Omental fat pad (tissue), 4 donors: ENCODE measurements around the gene ZNF280B. TPM values are rescaled to one million over a fixed set of nuclear protein-coding genes. Genes with fewer than 3 reads are reported as not detected.
"Not testable (repeated sequence)": the region's sequence is repeated elsewhere in the genome, so short reads cannot be mapped to it uniquely, and the experiment has no call there.

Experiments used
- ATAC-seq: fragments of 150-250 bp; one replicate; pipeline ENCODE4 v1.9.1; 2016; ENCODE audit warnings: mild to moderate bottlenecking, moderate library complexity; ENCODE audit not compliant: low FRiP score
- DNase-seq: peaks from one replicate; pipeline ENCODE4 v3.0.0-alpha.2; 2019; ENCODE audit warnings: low spot score
- total RNA-seq, 4 donors: library from RNA; depleted of rRNA; stranded (reverse); fragments of >200 nt; gene quantifications; one replicate each; pipeline ENCODE4 v1.1.0, GENCODE V29; 2016
- TF ChIP-seq, protein P1 (sequence below), 3 donors: fragments of 450-650 bp; IDR thresholded peaks; one replicate each; pipeline ENCODE4 v1.5.1; 2016 to 2017; ENCODE audit warnings: antibody characterized with exemption in 3 of 3, mild to moderate bottlenecking in 3 of 3, moderate library complexity in 2 of 3

ZNF280B gene
- total RNA-seq, 4 donors from 2014 or later: 0.09 to 0.32 (median 0.22) TPM

DNA sequence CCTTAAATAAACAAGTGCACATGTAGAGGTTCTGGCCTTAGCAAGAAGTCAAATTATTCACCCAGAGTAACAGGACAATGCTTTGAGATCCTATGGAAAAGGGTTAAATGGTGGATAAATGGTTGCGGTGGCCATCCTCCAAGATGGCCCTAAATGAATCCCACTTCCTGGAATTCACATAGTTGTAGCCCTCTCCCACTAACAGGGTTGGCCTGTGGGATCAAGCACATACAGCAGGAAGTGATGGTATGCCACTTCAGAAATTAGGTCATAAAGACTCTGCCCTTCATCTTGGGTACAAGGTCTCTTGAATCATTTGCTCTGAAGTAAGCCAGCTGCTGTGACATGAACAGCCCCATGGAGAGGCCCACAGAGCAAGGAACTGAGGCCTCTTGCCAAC is 1.8 kb downstream of the ZNF280B start:
- TF ChIP-seq, protein P1, sequence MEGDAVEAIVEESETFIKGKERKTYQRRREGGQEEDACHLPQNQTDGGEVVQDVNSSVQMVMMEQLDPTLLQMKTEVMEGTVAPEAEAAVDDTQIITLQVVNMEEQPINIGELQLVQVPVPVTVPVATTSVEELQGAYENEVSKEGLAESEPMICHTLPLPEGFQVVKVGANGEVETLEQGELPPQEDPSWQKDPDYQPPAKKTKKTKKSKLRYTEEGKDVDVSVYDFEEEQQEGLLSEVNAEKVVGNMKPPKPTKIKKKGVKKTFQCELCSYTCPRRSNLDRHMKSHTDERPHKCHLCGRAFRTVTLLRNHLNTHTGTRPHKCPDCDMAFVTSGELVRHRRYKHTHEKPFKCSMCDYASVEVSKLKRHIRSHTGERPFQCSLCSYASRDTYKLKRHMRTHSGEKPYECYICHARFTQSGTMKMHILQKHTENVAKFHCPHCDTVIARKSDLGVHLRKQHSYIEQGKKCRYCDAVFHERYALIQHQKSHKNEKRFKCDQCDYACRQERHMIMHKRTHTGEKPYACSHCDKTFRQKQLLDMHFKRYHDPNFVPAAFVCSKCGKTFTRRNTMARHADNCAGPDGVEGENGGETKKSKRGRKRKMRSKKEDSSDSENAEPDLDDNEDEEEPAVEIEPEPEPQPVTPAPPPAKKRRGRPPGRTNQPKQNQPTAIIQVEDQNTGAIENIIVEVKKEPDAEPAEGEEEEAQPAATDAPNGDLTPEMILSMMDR (IDR thresholded peaks at IDR 0.05): no peak
- no peak for ATAC-seq

DNA sequence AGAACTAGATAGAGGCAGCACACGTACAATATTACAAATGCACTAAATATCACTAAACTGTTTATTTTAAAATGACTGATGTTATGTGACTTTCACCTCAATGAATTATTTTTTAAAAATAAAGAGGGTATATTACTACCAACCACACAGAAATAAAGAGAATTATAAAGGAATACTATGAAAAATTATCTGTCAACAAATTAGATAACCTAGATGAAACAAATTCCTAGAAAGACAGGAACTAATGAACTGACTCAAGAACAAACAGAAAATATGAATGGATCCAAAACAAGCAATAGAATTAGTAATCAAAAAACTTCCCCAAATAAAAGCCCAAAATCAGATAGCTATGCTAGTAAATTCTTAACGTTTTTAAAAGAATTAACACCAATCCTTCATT is 10.3 kb downstream of the ZNF280B start:
- ATAC-seq: no peak
- TF ChIP-seq, protein P1 (IDR thresholded peaks at IDR 0.05): no peak

More for the DNA sequence above, 1.8 kb downstream of the ZNF280B start:
- DNase-seq: no peak

DNA sequence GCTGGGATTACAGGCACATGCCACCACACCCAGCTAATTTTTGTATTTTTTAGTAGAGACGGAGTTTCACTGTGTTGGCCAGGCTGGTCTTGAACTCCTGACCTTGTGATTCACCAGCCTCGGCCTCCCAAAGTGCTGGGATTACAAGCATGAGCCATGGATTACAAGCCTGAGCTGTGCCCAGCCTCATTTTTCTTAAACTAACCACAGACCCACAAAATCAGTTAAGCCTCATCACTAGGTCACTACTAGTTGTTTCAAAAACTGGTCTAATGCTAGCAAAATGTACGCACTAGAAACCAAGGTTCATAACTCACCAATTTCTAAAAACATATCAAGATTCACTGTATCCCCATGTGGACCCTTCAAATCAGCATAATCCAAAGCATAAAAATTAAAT is 17.0 kb downstream of the ZNF280B start:
- not testable (repeated sequence) for DNase-seq, ATAC-seq

More for the DNA sequence above, 10.3 kb downstream of the ZNF280B start:
- no peak for DNase-seq

DNA sequence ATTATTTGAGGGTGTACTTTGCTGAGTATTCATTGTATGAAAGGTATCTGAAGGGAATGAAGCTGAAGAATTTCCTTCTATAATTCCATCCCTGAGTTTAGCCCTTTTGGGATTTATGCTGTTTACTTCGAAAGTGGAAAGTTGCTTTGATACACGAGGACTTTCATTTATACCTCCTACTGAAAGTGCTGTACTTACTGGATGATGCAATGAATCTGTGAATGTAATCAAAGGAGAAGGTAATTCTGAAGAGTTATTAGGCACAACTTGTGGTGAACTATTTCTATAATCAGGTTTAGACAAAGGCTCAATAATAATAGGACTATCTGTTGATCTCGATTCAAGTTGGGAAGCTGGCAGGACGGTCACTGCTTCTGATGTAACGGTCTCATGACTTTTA is 19.8 kb downstream of the ZNF280B start:
- TF ChIP-seq, protein P1 (IDR thresholded peaks at IDR 0.05): no peak
- ATAC-seq: no peak
- DNase-seq: no peak

DNA sequence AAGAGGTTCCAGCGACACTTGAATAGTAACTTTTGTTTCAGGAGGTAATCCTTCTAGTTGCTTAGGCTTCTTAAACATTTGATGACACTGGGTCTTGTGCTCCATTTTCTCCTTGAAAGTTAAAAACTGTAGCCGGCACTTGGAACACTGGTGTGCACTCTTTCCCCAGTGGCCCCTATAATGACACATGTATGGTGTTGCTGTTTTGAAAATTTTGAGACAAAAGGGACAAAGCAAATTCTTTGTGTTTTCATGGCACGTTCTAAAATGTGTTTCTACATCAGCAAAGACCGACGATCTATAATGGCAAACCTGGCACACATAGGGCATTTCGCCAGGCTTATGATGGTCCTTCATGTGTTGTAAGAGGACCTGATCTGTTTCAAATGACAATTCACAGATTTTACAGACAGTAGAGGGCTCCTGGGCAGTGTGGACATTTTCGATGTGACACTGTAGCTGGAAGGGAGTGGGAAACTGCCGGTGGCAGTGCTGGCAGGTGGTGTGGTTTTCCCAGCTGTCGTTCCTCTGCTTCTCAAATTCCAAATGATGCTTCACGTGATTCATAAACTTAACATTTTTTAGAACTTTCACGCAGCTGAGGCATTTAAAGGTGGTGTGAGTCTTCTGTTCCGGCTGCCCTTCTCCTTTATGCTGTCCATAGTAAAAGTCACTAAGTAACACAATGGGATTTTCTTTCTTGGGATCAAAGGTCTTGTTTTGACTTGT is 20.5 kb downstream of the ZNF280B start:
- no peak for ATAC-seq
- TF ChIP-seq, protein P1 (IDR thresholded peaks at IDR 0.05): no peak
- no peak for DNase-seq

DNA sequence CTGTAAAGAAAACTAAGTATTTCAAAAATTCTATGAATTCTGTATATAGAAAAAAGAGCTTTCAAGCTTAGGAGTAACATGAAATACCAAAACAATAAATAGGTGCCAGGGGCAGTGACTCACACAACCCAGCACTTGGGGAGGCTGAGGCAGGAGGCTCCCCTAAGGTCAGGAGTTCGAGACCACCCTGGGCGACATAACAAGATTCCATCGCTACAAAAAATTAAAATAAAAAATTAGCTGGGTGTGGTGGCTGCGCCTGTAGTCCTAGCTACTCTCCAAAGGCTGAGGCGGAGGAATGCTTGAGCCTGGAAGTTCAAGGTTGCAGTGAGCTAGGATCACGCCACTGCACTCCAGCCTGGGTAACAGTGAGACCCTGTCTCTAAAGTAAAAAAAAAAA is 21.5 kb downstream of the ZNF280B start:
- ATAC-seq (no peak), DNase-seq (no peak)
- TF ChIP-seq, protein P1 (IDR thresholded peaks at IDR 0.05): no peak

DNA sequence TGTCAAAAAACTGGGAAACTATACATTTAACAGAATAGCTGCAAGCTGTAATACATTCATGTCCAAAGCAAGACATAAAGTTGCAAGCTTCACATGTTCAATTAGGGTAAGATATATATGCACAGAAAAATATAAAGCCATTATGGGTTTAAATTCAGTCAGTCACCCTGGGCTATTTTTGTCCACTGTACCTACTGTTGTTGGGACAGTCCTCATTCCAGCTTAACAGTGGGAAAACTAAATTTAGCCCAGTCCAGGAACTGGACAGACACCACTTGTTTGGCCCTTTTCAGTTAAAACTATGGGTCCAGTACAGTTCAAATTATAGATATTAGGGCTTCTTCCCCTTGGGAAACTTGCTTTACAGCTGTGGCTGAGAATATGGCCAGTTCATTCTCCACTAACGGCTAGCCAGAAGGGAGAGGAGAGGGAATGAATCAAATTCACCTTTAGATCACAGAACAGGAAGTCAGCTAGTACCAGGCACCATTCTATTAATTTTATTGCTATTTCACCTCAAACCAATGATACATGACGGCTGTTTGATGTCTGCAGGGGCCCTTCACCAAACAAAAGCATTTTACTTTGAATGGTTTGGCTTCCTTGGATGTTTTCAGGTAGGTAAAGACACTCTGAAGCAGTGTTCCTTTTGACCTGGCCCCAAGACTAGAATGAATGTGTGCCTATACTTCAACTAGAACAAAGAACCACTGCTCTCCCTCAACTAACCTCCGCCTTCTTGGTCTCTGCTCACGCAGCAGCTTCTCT is 22.2 kb downstream of the ZNF280B start:
- no peak for ATAC-seq
- TF ChIP-seq, protein P1 (IDR thresholded peaks at IDR 0.05): no peak
- no peak for DNase-seq
